Suprapubic skin (tissue), 3 donors: ENCODE results near the gene VAV2.

Source experiments
- CTCF ChIP-seq, 2 donors: fragments of 200-600 bp in 1 of 2; fragments of 450-650 bp in 1 of 2; sonication (generic) in 1 of 2; IDR thresholded peaks; one replicate each; pipeline ENCODE4 v1.5.1; 2016 to 2019; ENCODE audit warnings: antibody characterized with exemption in 2 of 2, mild to moderate bottlenecking in 1 of 2, moderate library complexity in 1 of 2
- POLR2A ChIP-seq, 2 donors: fragments of 450-650 bp; IDR thresholded peaks; one replicate each; pipeline ENCODE4 v1.6.1; 2017; ENCODE audit warnings: antibody characterized with exemption in 2 of 2, mild to moderate bottlenecking in 2 of 2, moderate library complexity in 2 of 2

- TF ChIP-seq CTCF (IDR thresholded peaks at IDR 0.05) (peak in 1 of 2 donors; percentile 5), POLR2A (IDR thresholded peaks at IDR 0.05) (no peak)
These were observed 58.6 kb downstream of the VAV2 start for GRCh38 chr9:133933426-133934026.
